Measurements from ENCODE around the gene ERICH4.

DNA sequence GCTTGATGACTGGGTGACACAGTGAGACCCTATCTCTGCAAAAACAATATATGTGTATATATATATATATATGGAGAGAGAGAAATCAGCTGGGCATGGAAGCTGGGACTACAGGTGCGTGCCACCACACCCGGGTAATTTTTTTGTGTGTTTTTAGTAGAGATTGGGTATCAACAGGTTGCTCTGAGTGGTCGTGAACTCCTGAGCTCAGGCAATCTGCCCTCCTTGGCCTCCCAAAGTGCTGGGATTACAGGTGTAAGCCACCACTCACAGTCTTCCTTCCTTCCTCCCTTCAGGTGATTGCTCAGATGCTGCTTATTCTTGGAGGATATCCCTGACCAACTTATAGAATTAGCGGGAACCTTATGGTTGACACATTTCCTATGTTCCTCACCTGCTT lies 41.9 kb downstream of the ERICH4 start:
- no peak for TF ChIP-seq CTCF (conservative IDR thresholded peaks at IDR 0.05)
- no peak for TF ChIP-seq ZFX (IDR thresholded peaks at IDR 0.05)
